Effector memory CD4-positive, alpha-beta T cell (primary cell): ENCODE results near the gene ASB11.

Source experiments
- DNase-seq, 3 donors: peaks; one replicate each; pipeline ENCODE4 v3.0.0-alpha.2; 2020
- H3K27ac ChIP-seq: 2 replicates; pipeline ENCODE4 v1.7.0; 2013; ENCODE audit warnings: mild to moderate bottlenecking, low read length, moderate library complexity; ENCODE audit not compliant: insufficient read depth, poor library complexity, severe bottlenecking
- H3K27me3 ChIP-seq: replicated peaks from 2 replicates; pipeline ENCODE4 v1.7.0; 2013; ENCODE audit warnings: mild to moderate bottlenecking, low read length; ENCODE audit not compliant: insufficient read depth, control insufficient read depth, poor library complexity, severe bottlenecking
- H3K36me3 ChIP-seq: 2 replicates; pipeline ENCODE4 v1.7.0; 2013; ENCODE audit warnings: mild to moderate bottlenecking, low read length, moderate library complexity; ENCODE audit not compliant: control insufficient read depth, insufficient read depth
- H3K4me1 ChIP-seq: 2 replicates; pipeline ENCODE4 v1.7.0; 2013; ENCODE audit warnings: low read length, mild to moderate bottlenecking; ENCODE audit not compliant: control insufficient read depth, insufficient read depth, poor library complexity, severe bottlenecking
- H3K4me3 ChIP-seq: 2 replicates; pipeline ENCODE4 v1.7.0; 2013; ENCODE audit warnings: low read length, low read depth, mild to moderate bottlenecking; ENCODE audit not compliant: insufficient read depth, poor library complexity, severe bottlenecking
- H3K9me3 ChIP-seq: 2 replicates; pipeline ENCODE4 v1.7.0; 2013; ENCODE audit warnings: mild to moderate bottlenecking, low read length, moderate library complexity; ENCODE audit not compliant: control insufficient read depth
- total RNA-seq, 3 donors: gene quantifications; one replicate each; lab custom pipeline; 2026; lab: John Stamatoyannopoulos, UW

Gene ASB11
- 0 to 0.77 (median 0.17) reads per million in 3 donors for total RNA-seq

GRCh38 chrX:15315509-15315908 lies at the start of gene ASB11:
TSS of gene ASB11 (minus strand) at chrX:15315640. CDS start at chrX:15315605, 35 bp downstream.
- Histone ChIP-seq H3K27me3 (no peaks in the 10 kb centered on the region), H3K9me3 (no peaks in the 10 kb centered on the region)
- DNase-seq = no peak

GRCh38 chrX:15359701-15360100 lies 44.3 kb upstream of the ASB11 start:
- no peaks in the 10 kb centered on the region for H3K36me3 ChIP-seq
- no peaks in the 10 kb centered on the region for H3K9me3 ChIP-seq
- no peaks in the 10 kb centered on the region for H3K27me3 ChIP-seq
- H3K4me3 ChIP-seq = no peak overlapping the region
- no peak for DNase-seq
- no peak overlapping the region for H3K27ac ChIP-seq
- no peaks in the 10 kb centered on the region for H3K4me1 ChIP-seq

More at GRCh38 chrX:15315509-15315908, at the start of gene ASB11:
- Histone ChIP-seq H3K4me1 (no peaks in the 10 kb centered on the region), H3K36me3 (no peaks in the 10 kb centered on the region), H3K27ac (no peak within 1 kb of the TSS), H3K4me3 (no peak within 1 kb of the TSS)

- Histone ChIP-seq H3K4me1 (no peaks in the 10 kb centered on the region), H3K4me3 (no peak overlapping the region), H3K36me3 (no peaks in the 10 kb centered on the region), H3K27me3 (no peaks in the 10 kb centered on the region), H3K27ac (no peak overlapping the region), H3K9me3 (no peaks in the 10 kb centered on the region)
- no peak for DNase-seq
These were observed 43.1 kb upstream of the ASB11 start for GRCh38 chrX:15358533-15358932.

GRCh38 chrX:15356444-15356843 lies 41.0 kb upstream of the ASB11 start:
- DNase-seq = no peak
- H3K36me3 ChIP-seq = no peaks in the 10 kb centered on the region
- no peak overlapping the region for H3K27ac ChIP-seq
- no peak overlapping the region for H3K4me3 ChIP-seq
- no peaks in the 10 kb centered on the region for H3K27me3 ChIP-seq
- no peaks in the 10 kb centered on the region for H3K4me1 ChIP-seq
- H3K9me3 ChIP-seq = no peaks in the 10 kb centered on the region

GRCh38 chrX:15350329-15350996 lies 35.0 kb upstream of the ASB11 start:
- Histone ChIP-seq H3K36me3 (no peaks in the 10 kb centered on the region), H3K27me3 (no peaks in the 10 kb centered on the region), H3K4me1 (no peaks in the 10 kb centered on the region), H3K4me3 (no peak overlapping the region), H3K9me3 (no peaks in the 10 kb centered on the region), H3K27ac (no peak overlapping the region)
- no peak for DNase-seq

- DNase-seq = no peak
- H3K4me1 ChIP-seq = no peaks in the 10 kb centered on the region
- H3K27ac ChIP-seq = no peak overlapping the region
- H3K4me3 ChIP-seq = no peak overlapping the region
- H3K27me3 ChIP-seq = no peaks in the 10 kb centered on the region
- H3K36me3 ChIP-seq = no peaks in the 10 kb centered on the region
- no peaks in the 10 kb centered on the region for H3K9me3 ChIP-seq
These were observed 33.6 kb upstream of the ASB11 start for GRCh38 chrX:15349046-15349445.

GRCh38 chrX:15345976-15346375 lies 30.5 kb upstream of the ASB11 start:
- H3K27me3 ChIP-seq = no peaks in the 10 kb centered on the region

GRCh38 chrX:15344106-15344505 lies 28.7 kb upstream of the ASB11 start:
- Histone ChIP-seq H3K36me3 (no peaks in the 10 kb centered on the region), H3K9me3 (no peaks in the 10 kb centered on the region), H3K4me1 (no peaks in the 10 kb centered on the region), H3K27ac (no peak overlapping the region), H3K27me3 (no peaks in the 10 kb centered on the region), H3K4me3 (no peak overlapping the region)
- DNase-seq = no peak

More at GRCh38 chrX:15345976-15346375, 30.5 kb upstream of the ASB11 start:
- Histone ChIP-seq H3K36me3 (no peaks in the 10 kb centered on the region), H3K9me3 (no peaks in the 10 kb centered on the region), H3K4me3 (no peak overlapping the region), H3K27ac (no peak overlapping the region), H3K4me1 (no peaks in the 10 kb centered on the region)
- DNase-seq = no peak

- DNase-seq = no peak
- Histone ChIP-seq H3K4me3 (no peak overlapping the region), H3K4me1 (no peaks in the 10 kb centered on the region), H3K36me3 (no peaks in the 10 kb centered on the region), H3K27ac (no peak overlapping the region), H3K9me3 (no peaks in the 10 kb centered on the region), H3K27me3 (no peaks in the 10 kb centered on the region)
These were observed 27.6 kb upstream of the ASB11 start for GRCh38 chrX:15343075-15343476.

GRCh38 chrX:15340867-15341266 lies 25.4 kb upstream of the ASB11 start:
- Histone ChIP-seq H3K27me3 (no peaks in the 10 kb centered on the region), H3K36me3 (no peaks in the 10 kb centered on the region), H3K4me1 (no peaks in the 10 kb centered on the region), H3K27ac (no peak overlapping the region), H3K9me3 (no peaks in the 10 kb centered on the region), H3K4me3 (no peak overlapping the region)
- DNase-seq = no peak
